PC-3 (cell line): ENCODE measurements around the gene ENTHD1.

Experiments
- EZH2 ChIP-seq: fragments of 300-600 bp; sonication (generic); IDR thresholded peaks from one replicate; pipeline ENCODE4 v1.6.1; 2017; ENCODE audit warnings: antibody characterized with exemption, mild to moderate bottlenecking, low read length; ENCODE audit not compliant: unreplicated experiment
- EZH2phosphoT487 ChIP-seq: fragments of 300-600 bp; sonication (generic); IDR thresholded peaks from 2 replicates; pipeline ENCODE4 v1.6.1; 2018; ENCODE audit warnings: mild to moderate bottlenecking, antibody characterized with exemption, low read length, borderline replicate concordance
- TF ChIP-seq, protein P1 (sequence below): fragments of 300-600 bp; sonication (generic); conservative IDR thresholded peaks from 2 replicates; pipeline ENCODE4 v1.5.1; 2017; ENCODE audit warnings: antibody characterized with exemption, low read depth, mild to moderate bottlenecking, low read length

DNA sequence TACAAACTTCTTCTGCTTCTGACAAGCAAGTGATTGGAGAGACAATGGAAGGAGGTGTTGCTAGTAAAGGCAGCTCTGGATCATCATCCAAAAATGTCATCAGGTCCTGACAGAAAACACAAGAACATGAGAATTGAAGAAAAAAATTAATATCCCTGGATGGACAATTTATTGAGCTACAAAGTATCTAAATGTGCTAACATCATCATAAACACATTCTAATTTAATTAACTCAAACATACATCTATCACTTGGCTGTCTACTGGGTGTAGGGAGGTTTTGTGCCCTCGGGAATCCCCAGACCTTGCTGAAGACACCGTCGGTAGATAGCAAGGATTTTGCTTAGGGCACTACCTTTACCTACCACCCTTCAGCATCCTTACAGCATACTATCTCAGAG is 72.6 kb downstream of the ENTHD1 start:
- TF ChIP-seq, protein P1, sequence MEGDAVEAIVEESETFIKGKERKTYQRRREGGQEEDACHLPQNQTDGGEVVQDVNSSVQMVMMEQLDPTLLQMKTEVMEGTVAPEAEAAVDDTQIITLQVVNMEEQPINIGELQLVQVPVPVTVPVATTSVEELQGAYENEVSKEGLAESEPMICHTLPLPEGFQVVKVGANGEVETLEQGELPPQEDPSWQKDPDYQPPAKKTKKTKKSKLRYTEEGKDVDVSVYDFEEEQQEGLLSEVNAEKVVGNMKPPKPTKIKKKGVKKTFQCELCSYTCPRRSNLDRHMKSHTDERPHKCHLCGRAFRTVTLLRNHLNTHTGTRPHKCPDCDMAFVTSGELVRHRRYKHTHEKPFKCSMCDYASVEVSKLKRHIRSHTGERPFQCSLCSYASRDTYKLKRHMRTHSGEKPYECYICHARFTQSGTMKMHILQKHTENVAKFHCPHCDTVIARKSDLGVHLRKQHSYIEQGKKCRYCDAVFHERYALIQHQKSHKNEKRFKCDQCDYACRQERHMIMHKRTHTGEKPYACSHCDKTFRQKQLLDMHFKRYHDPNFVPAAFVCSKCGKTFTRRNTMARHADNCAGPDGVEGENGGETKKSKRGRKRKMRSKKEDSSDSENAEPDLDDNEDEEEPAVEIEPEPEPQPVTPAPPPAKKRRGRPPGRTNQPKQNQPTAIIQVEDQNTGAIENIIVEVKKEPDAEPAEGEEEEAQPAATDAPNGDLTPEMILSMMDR = no peak
- TF ChIP-seq EZH2 (no peak), EZH2phosphoT487 (no peak)
